Osteoblast (primary cell): ENCODE measurements around the gene ITIH4. TPM values are rescaled to one million over a fixed set of nuclear protein-coding genes. Genes with fewer than 3 reads are reported as not detected.
A peak's percentile ranks its signal among the peaks of the same experiment; 100 is the strongest.

Source experiments
- DNase-seq: peaks from one replicate; pipeline ENCODE4 v3.0.0; 2011; ENCODE audit warnings: low spot score, mixed read lengths; ENCODE audit not compliant: insufficient read length; ENCODE audit errors: missing footprints
- H2AFZ ChIP-seq: 2 replicates; pipeline ENCODE4 v1.6.0; 2011; ENCODE audit warnings: mild to moderate bottlenecking, low read length
- H3K27ac ChIP-seq: 2 replicates; pipeline ENCODE4 v1.5.1; 2011; ENCODE audit warnings: mild to moderate bottlenecking, low read depth, low read length, moderate library complexity
- H3K27me3 ChIP-seq: 2 replicates; pipeline ENCODE4 v1.6.0; 2012; ENCODE audit warnings: mild to moderate bottlenecking, control low read depth, inconsistent platforms, low read length, moderate library complexity; ENCODE audit not compliant: insufficient read depth
- H3K36me3 ChIP-seq: 2 replicates; pipeline ENCODE4 v1.5.1; 2011; ENCODE audit warnings: mild to moderate bottlenecking, low read length, control low read depth, moderate library complexity; ENCODE audit not compliant: insufficient read depth
- H3K4me1 ChIP-seq: 2 replicates; pipeline ENCODE4 v1.5.1; 2011; ENCODE audit warnings: mild to moderate bottlenecking, low read length, control low read depth, moderate library complexity; ENCODE audit not compliant: insufficient read depth
- H3K4me2 ChIP-seq: 2 replicates; pipeline ENCODE4 v1.6.0; 2011; ENCODE audit warnings: mild to moderate bottlenecking, low read length; ENCODE audit not compliant: insufficient read depth
- H3K4me3 ChIP-seq: fragments of 200-600 bp; sonication (generic); 3 replicates; pipeline ENCODE4 v1.5.1; 2012; ENCODE audit warnings: mild to moderate bottlenecking, low read length, inconsistent platforms; ENCODE audit not compliant: insufficient read depth
- H3K79me2 ChIP-seq: 2 replicates; pipeline ENCODE4 v1.6.0; 2012; ENCODE audit warnings: mild to moderate bottlenecking, low read length, control low read depth, inconsistent platforms; ENCODE audit not compliant: insufficient read depth
- H3K9me3 ChIP-seq: 2 replicates; pipeline ENCODE4 v1.5.1; 2011; ENCODE audit warnings: low read depth, low read length, control low read depth
- H4K20me1 ChIP-seq: 2 replicates; pipeline ENCODE4 v1.6.0; 2012; ENCODE audit warnings: mild to moderate bottlenecking, low read length, control low read depth; ENCODE audit not compliant: insufficient read depth
- CTCF ChIP-seq: IDR thresholded peaks from 2 replicates; pipeline ENCODE4 v1.5.1; 2011; ENCODE audit warnings: mild to moderate bottlenecking, low read depth, low read length, moderate library complexity; ENCODE audit errors: extremely low read depth
- total RNA-seq: library from RNA; depleted of rRNA; stranded (reverse); fragments of >200 nt; gene quantifications from 2 replicates; pipeline ENCODE4 v1.2.3, GENCODE V29; 2012

ITIH4 gene
- total RNA-seq, 1 donor, result 2.5 TPM

- H3K27ac ChIP-seq, result no peak overlapping the region
- peak; percentile 73 for DNase-seq
- no peaks in the 10 kb centered on the region for H3K9me3 ChIP-seq
- H3K4me1 ChIP-seq, result peaks cover 14% of the 10 kb centered on the region
- no peak for TF ChIP-seq CTCF
- H3K4me2 ChIP-seq, result no peak overlapping the region
- no peak overlapping the region for H2AFZ ChIP-seq
- H3K4me3 ChIP-seq, result no peak overlapping the region
- peaks cover 12% of the 10 kb centered on the region for H4K20me1 ChIP-seq
- H3K27me3 ChIP-seq, result no peaks in the 10 kb centered on the region
- peaks cover 3% of the 10 kb centered on the region for H3K36me3 ChIP-seq
- H3K79me2 ChIP-seq, result no peaks in the 10 kb centered on the region
These were observed 5.4 kb upstream of the ITIH4 start for GRCh38 chr3:52835766-52836470.

- Histone ChIP-seq H3K36me3 (peaks cover 3% of the 10 kb centered on the region), H3K4me1 (peaks cover 21% of the 10 kb centered on the region), H3K4me3 (no peak within 1 kb of the TSS), H2AFZ (no peak within 1 kb of the TSS), H3K4me2 (no peak within 1 kb of the TSS), H4K20me1 (peaks cover 12% of the 10 kb centered on the region), H3K27me3 (no peaks in the 10 kb centered on the region), H3K79me2 (no peaks in the 10 kb centered on the region), H3K27ac (no peak within 1 kb of the TSS), H3K9me3 (no peaks in the 10 kb centered on the region)
- peak; percentile 54 for DNase-seq
- no peak for TF ChIP-seq CTCF
These were observed 4.5 kb upstream of the ITIH4 start, which contains the start of gene MUSTN1 for GRCh38 chr3:52834871-52835501. Gene MUSTN1 (minus strand): TSS chr3:52835019. CDS start chr3:52834948, 71 bp downstream.

GRCh38 chr3:52833202-52833601 lies 2.7 kb upstream of the ITIH4 start:
- peaks cover 21% of the 10 kb centered on the region for H3K4me1 ChIP-seq
- DNase-seq, result peak; percentile 39
- H3K9me3 ChIP-seq, result no peaks in the 10 kb centered on the region
- no peak for TF ChIP-seq CTCF
- no peak overlapping the region for H3K4me2 ChIP-seq
- no peak overlapping the region for H3K27ac ChIP-seq
- no peaks in the 10 kb centered on the region for H3K27me3 ChIP-seq
- no peak overlapping the region for H3K4me3 ChIP-seq
- H4K20me1 ChIP-seq, result peaks cover 12% of the 10 kb centered on the region
- no peaks in the 10 kb centered on the region for H3K79me2 ChIP-seq
- H2AFZ ChIP-seq, result no peak overlapping the region
- no peaks in the 10 kb centered on the region for H3K36me3 ChIP-seq
